HCT116 (cell line): ENCODE data around the gene TBX2. TPM values are rescaled to one million over a fixed set of nuclear protein-coding genes. Genes with fewer than 3 reads are reported as not detected.

Experiments used
- ATAC-seq: fragments of 200-7000 bp; cut with Tn5 transposase; 2 replicates; pipeline ENCODE4 v1.9.1; 2020; ENCODE audit warnings: mild to moderate bottlenecking, moderate library complexity
- BruUV-seq: library from RNA; stranded (reverse); fragments of 400-500 nt; replicated peaks from 2 replicates; lab custom pipeline; 2021; lab: Mats Ljungman, UMichigan
- CTCF ChIA-PET: fragments of 300-600 bp; sonication (Branson Sonifier 250); formaldehyde crosslinking; loops from one replicate; lab custom pipeline; 2021; ENCODE audit warnings: antibody characterized with exemption; lab: Charles Lee
- POLR2A ChIA-PET: fragments of 300-600, 350-600 bp; sonication (Branson Sonifier 250); formaldehyde crosslinking; loops from one replicate; lab custom pipeline; 2021; ENCODE audit warnings: antibody characterized with exemption; lab: Charles Lee
- RAD21 ChIA-PET, 2 experiments: fragments of 300-600 bp; sonication (Branson Sonifier 250); formaldehyde crosslinking; loops; one replicate each; lab custom pipeline; 2023; ENCODE audit warnings: low total read pairs in 2 of 2; ENCODE audit not compliant: uncharacterized antibody in 2 of 2, unreplicated experiment in 2 of 2, low non-redundant PET in 1 of 2; lab: Charles Lee
- DNase-seq: peaks from one replicate; pipeline ENCODE4 v3.0.0-alpha.2; 2010; ENCODE audit warnings: low read depth, low spot score
- H2AFZ ChIP-seq: fragments of 200-600 bp; shearing (Covaris generic), sonication (generic); 2 replicates; pipeline ENCODE4 v1.6.1; 2017; ENCODE audit warnings: low read depth, mixed run types, mixed read lengths, antibody characterized with exemption, low read length; ENCODE audit not compliant: poor library complexity, severe bottlenecking
- H3K27ac ChIP-seq: 2 replicates; pipeline ENCODE4 v1.5.1; 2012; ENCODE audit warnings: low read depth, low read length
- H3K27me3 ChIP-seq: fragments of 200-600 bp; sonication (generic); 2 replicates; pipeline ENCODE4 v1.6.1; 2016; ENCODE audit warnings: mixed run types, low read length, mixed read lengths; ENCODE audit not compliant: insufficient read depth
- H3K36me3 ChIP-seq, 2 experiments: fragments of 200-500 bp in 1 of 2; fragments of 200-600 bp in 1 of 2; sonication (Bioruptor generic) in 1 of 2; sonication (generic) in 1 of 2; 2 replicates each; pipeline versions ENCODE4 v1.5.1 to v1.6.1; 2014 to 2016; ENCODE audit warnings: low read length in 2 of 2, inconsistent platforms in 1 of 2, mixed read lengths in 1 of 2, mixed run types in 1 of 2; ENCODE audit not compliant: insufficient read depth in 2 of 2, control insufficient read depth in 1 of 2
- H3K4me1 ChIP-seq, 2 experiments: fragments of 200-600 bp in 1 of 2; sonication (generic) in 1 of 2; 2 replicates each; pipeline versions ENCODE4 v1.5.1 to v1.6.1; 2012 to 2017; ENCODE audit warnings: low read length in 2 of 2, inconsistent platforms in 1 of 2, mild to moderate bottlenecking in 1 of 2, mixed read lengths in 1 of 2, mixed run types in 1 of 2, moderate library complexity in 1 of 2; ENCODE audit not compliant: insufficient read depth in 2 of 2, control insufficient read depth in 1 of 2
- H3K4me2 ChIP-seq: fragments of 200-600 bp; sonication (generic); 2 replicates; pipeline ENCODE4 v1.6.1; 2017; ENCODE audit warnings: mixed run types, low read length, mixed read lengths
- H3K4me3 ChIP-seq, 2 experiments: fragments of 200-600 bp in 1 of 2; sonication (generic) in 1 of 2; replicated peaks in 1 of 2; 2 replicates each; pipeline ENCODE4 v1.5.1; 2011 to 2016; ENCODE audit warnings: low read length in 2 of 2, control low read depth in 1 of 2, low read depth in 1 of 2, mild to moderate bottlenecking in 1 of 2, mixed read lengths in 1 of 2, mixed run types in 1 of 2
- H3K79me2 ChIP-seq: fragments of 200-600 bp; sonication (generic); 2 replicates; pipeline ENCODE4 v1.6.1; 2017; ENCODE audit warnings: mild to moderate bottlenecking, mixed run types, low read length, moderate library complexity, mixed read lengths; ENCODE audit not compliant: insufficient read depth
- H3K9ac ChIP-seq: fragments of 200-600 bp; sonication (generic); 2 replicates; pipeline ENCODE4 v1.6.1; 2016; ENCODE audit warnings: low read length, mixed read lengths
- H3K9me2 ChIP-seq: fragments of 200-600 bp; sonication (generic), shearing (Covaris generic); 2 replicates; pipeline ENCODE4 v1.6.1; 2017; ENCODE audit warnings: mixed run types, mild to moderate bottlenecking, moderate library complexity; ENCODE audit not compliant: insufficient read depth
- H3K9me3 ChIP-seq, 2 experiments: fragments of 200-500 bp in 1 of 2; fragments of 200-600 bp in 1 of 2; sonication (Bioruptor generic) in 1 of 2; sonication (generic) in 1 of 2; 2 replicates each; pipeline ENCODE4 v1.6.1; 2014 to 2017; ENCODE audit warnings: low read length in 2 of 2, mixed read lengths in 2 of 2, inconsistent platforms in 1 of 2, low read depth in 1 of 2, mild to moderate bottlenecking in 1 of 2, mixed run types in 1 of 2, moderate library complexity in 1 of 2; ENCODE audit not compliant: control insufficient read depth in 1 of 2, insufficient read depth in 1 of 2
- H4K20me1 ChIP-seq: fragments of 200-600 bp; sonication (generic), shearing (Covaris generic); 2 replicates; pipeline ENCODE4 v1.6.1; 2017; ENCODE audit warnings: mixed run types, mild to moderate bottlenecking, moderate library complexity; ENCODE audit not compliant: insufficient read depth
- intact Hi-C: fragments of 100-400 bp; cut with micrococcal nuclease; formaldehyde crosslinking; loops from 2 replicates; pipeline ENCODE4 v1.10.0; 2022
- total RNA-seq: library from RNA; stranded (reverse); gene quantifications from one replicate; pipeline ENCODE4 v1.2.1, GENCODE V29; 2021; ENCODE audit not compliant: unreplicated experiment
- TF ChIP-seq, protein P1 (sequence below), 3 experiments: fragments of 200-600 bp in 1 of 3; sonication (generic) in 1 of 3; IDR thresholded peaks in 2 of 3; conservative IDR thresholded peaks in 1 of 3; 2 replicates each; pipeline ENCODE4 v1.5.1; 2012 to 2017; ENCODE audit warnings: low read depth in 2 of 3, low read length in 2 of 3, antibody characterized with exemption in 1 of 3, borderline replicate concordance in 1 of 3, control low read depth in 1 of 3, mild to moderate bottlenecking in 1 of 3, mixed read lengths in 1 of 3, mixed run types in 1 of 3, moderate library complexity in 1 of 3; ENCODE audit not compliant: insufficient read depth in 1 of 3
- TF ChIP-seq, protein P2 (sequence below): IDR thresholded peaks from 2 replicates; pipeline ENCODE4 v1.6.1; 2012; ENCODE audit warnings: low read depth
- TF ChIP-seq, protein P3 (sequence below): IDR thresholded peaks from 2 replicates; pipeline ENCODE4 v1.6.1; 2012

Gene TBX2
- total RNA-seq, 1 experiment from 2014 or later: 0.71 TPM

DNA sequence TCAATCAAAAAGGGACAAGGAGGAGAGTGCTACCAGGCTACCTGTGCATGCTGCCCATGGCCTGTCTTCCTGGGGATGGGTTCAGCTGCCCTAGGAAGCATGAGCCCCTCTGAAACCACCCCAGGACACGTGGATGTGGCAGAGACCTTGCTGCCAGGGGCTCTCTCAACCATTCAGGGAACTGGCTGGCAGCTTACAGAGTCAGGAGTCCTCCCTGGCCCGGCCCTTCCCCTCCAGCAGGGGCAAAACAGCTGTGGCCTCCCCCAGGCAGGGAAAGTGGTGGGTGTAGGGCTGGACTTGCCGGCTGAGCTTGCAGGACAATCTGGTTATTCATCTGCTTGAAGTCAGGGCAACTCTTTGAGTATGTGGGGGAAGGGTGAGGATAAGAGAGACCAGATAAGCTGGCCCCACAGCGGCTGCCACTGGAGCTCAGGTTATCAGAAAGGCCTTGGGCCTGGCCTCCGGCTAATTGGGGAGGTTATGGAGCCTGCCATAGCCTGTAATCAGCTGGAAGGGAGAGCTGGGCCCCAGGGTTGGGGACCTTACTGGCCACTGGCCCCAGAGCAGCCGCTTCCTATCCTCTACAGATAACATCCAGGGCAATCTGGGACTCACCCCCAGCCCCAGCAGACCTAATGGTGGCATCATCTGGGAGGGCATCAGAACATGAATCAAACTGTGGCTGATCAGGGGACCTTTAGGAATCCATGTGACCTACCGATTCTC lies 5.6 kb upstream of the TBX2 start:
- CTCF ChIA-PET: interaction anchor here (0.7 to 2.6 kb wide), 12 partner anchors 10 to 716 kb away, joined by 3 to 14 read pairs (median 4); partner anchors contain the start of gene BCAS3
- no peaks in the 10 kb centered on the region for H4K20me1 ChIP-seq
- DNase-seq: no peak
- intact Hi-C loops: no loop called here
- ATAC-seq: 0 out of 2 replicates have a peak, but pooled peaks have one; percentile 0
- H3K79me2 ChIP-seq: no peaks in the 10 kb centered on the region
- H3K36me3 ChIP-seq: no peaks in the 10 kb centered on the region
- RAD21 ChIA-PET: interaction anchor here (0.6 to 1.3 kb wide), 4 partner anchors 18 to 673 kb away, joined by 3 to 5 read pairs (median 4); no protein-coding TSS in a partner anchor
- no peaks in the 10 kb centered on the region for H3K27me3 ChIP-seq
- peaks cover 12 to 17% of the 10 kb centered on the region in 2 experiments; a peak in 3 of 4 replicates for H3K4me1 ChIP-seq
- no peaks in the 10 kb centered on the region for H3K9me2 ChIP-seq
- no peaks in the 10 kb centered on the region for H3K9me3 ChIP-seq
- peak overlapping the region; percentile 18; the same call in 1 of the 2 replicates for H3K27ac ChIP-seq
- TF ChIP-seq, protein P1, sequence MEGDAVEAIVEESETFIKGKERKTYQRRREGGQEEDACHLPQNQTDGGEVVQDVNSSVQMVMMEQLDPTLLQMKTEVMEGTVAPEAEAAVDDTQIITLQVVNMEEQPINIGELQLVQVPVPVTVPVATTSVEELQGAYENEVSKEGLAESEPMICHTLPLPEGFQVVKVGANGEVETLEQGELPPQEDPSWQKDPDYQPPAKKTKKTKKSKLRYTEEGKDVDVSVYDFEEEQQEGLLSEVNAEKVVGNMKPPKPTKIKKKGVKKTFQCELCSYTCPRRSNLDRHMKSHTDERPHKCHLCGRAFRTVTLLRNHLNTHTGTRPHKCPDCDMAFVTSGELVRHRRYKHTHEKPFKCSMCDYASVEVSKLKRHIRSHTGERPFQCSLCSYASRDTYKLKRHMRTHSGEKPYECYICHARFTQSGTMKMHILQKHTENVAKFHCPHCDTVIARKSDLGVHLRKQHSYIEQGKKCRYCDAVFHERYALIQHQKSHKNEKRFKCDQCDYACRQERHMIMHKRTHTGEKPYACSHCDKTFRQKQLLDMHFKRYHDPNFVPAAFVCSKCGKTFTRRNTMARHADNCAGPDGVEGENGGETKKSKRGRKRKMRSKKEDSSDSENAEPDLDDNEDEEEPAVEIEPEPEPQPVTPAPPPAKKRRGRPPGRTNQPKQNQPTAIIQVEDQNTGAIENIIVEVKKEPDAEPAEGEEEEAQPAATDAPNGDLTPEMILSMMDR (IDR thresholded peaks at IDR 0.05 in 2 of 3, conservative IDR thresholded peaks at IDR 0.05 in 1 of 3; ENCODE audit: borderline replicate concordance in 1 of 3, insufficient read depth in 1 of 3, low read depth in 2 of 3, low read length in 2 of 3): no peak
- TF ChIP-seq, protein P2, sequence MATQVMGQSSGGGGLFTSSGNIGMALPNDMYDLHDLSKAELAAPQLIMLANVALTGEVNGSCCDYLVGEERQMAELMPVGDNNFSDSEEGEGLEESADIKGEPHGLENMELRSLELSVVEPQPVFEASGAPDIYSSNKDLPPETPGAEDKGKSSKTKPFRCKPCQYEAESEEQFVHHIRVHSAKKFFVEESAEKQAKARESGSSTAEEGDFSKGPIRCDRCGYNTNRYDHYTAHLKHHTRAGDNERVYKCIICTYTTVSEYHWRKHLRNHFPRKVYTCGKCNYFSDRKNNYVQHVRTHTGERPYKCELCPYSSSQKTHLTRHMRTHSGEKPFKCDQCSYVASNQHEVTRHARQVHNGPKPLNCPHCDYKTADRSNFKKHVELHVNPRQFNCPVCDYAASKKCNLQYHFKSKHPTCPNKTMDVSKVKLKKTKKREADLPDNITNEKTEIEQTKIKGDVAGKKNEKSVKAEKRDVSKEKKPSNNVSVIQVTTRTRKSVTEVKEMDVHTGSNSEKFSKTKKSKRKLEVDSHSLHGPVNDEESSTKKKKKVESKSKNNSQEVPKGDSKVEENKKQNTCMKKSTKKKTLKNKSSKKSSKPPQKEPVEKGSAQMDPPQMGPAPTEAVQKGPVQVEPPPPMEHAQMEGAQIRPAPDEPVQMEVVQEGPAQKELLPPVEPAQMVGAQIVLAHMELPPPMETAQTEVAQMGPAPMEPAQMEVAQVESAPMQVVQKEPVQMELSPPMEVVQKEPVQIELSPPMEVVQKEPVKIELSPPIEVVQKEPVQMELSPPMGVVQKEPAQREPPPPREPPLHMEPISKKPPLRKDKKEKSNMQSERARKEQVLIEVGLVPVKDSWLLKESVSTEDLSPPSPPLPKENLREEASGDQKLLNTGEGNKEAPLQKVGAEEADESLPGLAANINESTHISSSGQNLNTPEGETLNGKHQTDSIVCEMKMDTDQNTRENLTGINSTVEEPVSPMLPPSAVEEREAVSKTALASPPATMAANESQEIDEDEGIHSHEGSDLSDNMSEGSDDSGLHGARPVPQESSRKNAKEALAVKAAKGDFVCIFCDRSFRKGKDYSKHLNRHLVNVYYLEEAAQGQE: no peak
- TF ChIP-seq, protein P3, sequence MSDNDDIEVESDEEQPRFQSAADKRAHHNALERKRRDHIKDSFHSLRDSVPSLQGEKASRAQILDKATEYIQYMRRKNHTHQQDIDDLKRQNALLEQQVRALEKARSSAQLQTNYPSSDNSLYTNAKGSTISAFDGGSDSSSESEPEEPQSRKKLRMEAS: no peak
- H2AFZ ChIP-seq: no peak overlapping the region
- BruUV-seq: no TSS peak
- no peak overlapping the region for H3K4me2 ChIP-seq
- no peak overlapping the region for H3K9ac ChIP-seq
- POLR2A ChIA-PET: no interaction called here
- H3K4me3 ChIP-seq: no peak overlapping the region
